BLaER1 (cell line): ENCODE results near the gene IFT80.
"Not testable (repeated sequence)": the region's sequence is repeated elsewhere in the genome, so short reads cannot be mapped to it uniquely, and the experiment has no call there.

Experiments used
- H3K27ac ChIP-seq: shearing (Covaris generic); formaldehyde crosslinking; 2 replicates; pipeline ENCODE4 v1.8.1; 2022
- H3K27me3 ChIP-seq: shearing (Covaris generic); formaldehyde crosslinking; 2 replicates; pipeline ENCODE4 v1.8.1; 2022
- H3K36me3 ChIP-seq: shearing (Covaris generic); formaldehyde crosslinking; 2 replicates; pipeline ENCODE4 v1.8.1; 2022
- H3K4me1 ChIP-seq: shearing (Covaris generic); formaldehyde crosslinking; 2 replicates; pipeline ENCODE4 v1.8.1; 2022
- H3K4me2 ChIP-seq: shearing (Covaris generic); formaldehyde crosslinking; 2 replicates; pipeline ENCODE4 v1.8.1; 2022
- H3K4me3 ChIP-seq: shearing (Covaris generic); formaldehyde crosslinking; 2 replicates; pipeline ENCODE4 v1.8.1; 2022
- H3K9ac ChIP-seq: shearing (Covaris generic); formaldehyde crosslinking; 2 replicates; pipeline ENCODE4 v1.8.1; 2022
- H3K9me3 ChIP-seq: shearing (Covaris generic); formaldehyde crosslinking; 2 replicates; pipeline ENCODE4 v1.8.1; 2022
- H4K20me1 ChIP-seq: shearing (Covaris generic); formaldehyde crosslinking; 2 replicates; pipeline ENCODE4 v1.8.1; 2022
- Cebpa-rat ChIP-seq: shearing (Covaris generic); IDR thresholded peaks from 2 replicates; pipeline ENCODE4 v1.8.1; 2022

Gene IFT80

DNA sequence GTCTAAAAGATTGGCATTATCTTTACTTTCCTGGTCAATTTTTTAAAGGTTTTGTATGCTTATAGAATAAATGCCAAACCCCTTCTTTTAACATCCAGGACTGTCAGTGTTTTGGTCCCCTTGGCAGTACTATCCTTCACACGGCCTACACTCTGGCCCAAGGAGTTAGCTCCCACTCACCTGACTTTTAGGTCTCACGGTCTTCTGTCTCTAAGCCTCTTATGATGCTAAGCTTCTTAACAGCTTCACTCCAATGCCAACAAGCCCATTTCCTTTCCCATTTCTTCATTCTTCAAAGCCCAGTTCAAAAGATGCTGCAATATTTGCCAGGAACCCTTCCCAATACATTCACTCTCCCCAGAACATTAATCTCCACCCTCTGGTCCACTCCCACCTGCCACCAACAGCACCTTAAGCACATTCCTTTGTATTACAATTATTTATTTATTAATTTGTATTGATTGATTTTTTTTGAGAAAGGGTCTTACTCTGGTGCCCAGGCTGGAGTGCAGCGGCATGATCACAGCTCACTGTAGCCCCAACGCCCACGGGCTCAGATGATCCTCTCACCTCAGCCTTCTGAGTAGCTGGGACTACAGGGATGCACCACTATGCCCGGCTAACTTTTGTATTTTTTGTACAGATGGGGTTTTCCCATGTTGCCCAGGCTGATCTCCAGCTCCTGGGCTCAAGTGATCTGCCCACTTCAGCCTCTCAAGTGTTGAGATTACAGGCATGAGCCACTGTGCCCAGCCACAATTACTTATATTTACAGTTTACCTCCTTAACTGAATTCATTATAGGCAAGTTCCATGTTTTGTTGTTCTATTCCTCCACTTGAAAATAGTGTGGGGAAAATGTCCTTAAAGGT, 27.8 kb downstream of the IFT80 start:
- no peak for TF ChIP-seq Cebpa-rat
- Histone ChIP-seq H4K20me1 (no peaks in the 10 kb centered on the region), H3K9ac (no peak overlapping the region), H3K4me1 (peaks cover 24% of the 10 kb centered on the region), H3K27ac (no peak overlapping the region), H3K4me2 (no peak overlapping the region), H3K4me3 (no peak overlapping the region), H3K36me3 (peaks cover 36% of the 10 kb centered on the region), H3K9me3 (no peaks in the 10 kb centered on the region), H3K27me3 (no peaks in the 10 kb centered on the region)

DNA sequence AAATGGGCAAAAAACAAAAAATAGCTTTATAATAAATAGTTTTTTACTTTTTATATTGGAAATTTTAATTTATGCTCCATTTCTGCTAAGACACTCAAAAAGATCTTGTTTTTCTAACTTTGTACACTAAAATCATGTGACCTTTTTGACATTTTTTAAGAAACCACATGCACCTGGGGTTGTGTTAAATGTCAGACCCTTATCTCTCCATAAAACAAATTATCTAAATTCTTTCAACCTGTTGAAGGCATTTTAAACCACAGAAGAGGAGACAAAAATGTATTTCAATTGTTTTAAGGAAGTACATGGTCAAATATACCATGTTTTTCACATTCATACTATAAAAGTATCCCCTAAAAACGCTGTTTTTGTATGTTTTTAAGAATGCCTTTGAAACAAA, 29.2 kb downstream of the IFT80 start:
- peak overlapping the region; percentile 16; the same call in 1 of the 2 replicates for H3K4me2 ChIP-seq
- H3K9me3 ChIP-seq = no peaks in the 10 kb centered on the region
- H3K27ac ChIP-seq = no peak overlapping the region
- H4K20me1 ChIP-seq = no peaks in the 10 kb centered on the region
- no peak overlapping the region for H3K4me3 ChIP-seq
- H3K27me3 ChIP-seq = no peaks in the 10 kb centered on the region
- H3K9ac ChIP-seq = no peak overlapping the region
- H3K4me1 ChIP-seq = peaks cover 24% of the 10 kb centered on the region
- H3K36me3 ChIP-seq = peaks cover 38% of the 10 kb centered on the region
- no peak for TF ChIP-seq Cebpa-rat

GRCh38 chr3:160368804-160369203, 30.2 kb downstream of the IFT80 start:
- Histone ChIP-seq H3K27me3 (no peaks in the 10 kb centered on the region), H3K4me2 (peak overlapping the region; percentile 37), H3K36me3 (peaks cover 32% of the 10 kb centered on the region), H4K20me1 (no peaks in the 10 kb centered on the region), H3K9me3 (no peaks in the 10 kb centered on the region), H3K27ac (no peak overlapping the region), H3K4me1 (peaks cover 24% of the 10 kb centered on the region), H3K9ac (no peak overlapping the region), H3K4me3 (no peak overlapping the region)
- no peak for TF ChIP-seq Cebpa-rat

- H3K9me3 ChIP-seq = no peaks in the 10 kb centered on the region
- H3K9ac ChIP-seq = no peak overlapping the region
- no peaks in the 10 kb centered on the region for H4K20me1 ChIP-seq
- no peaks in the 10 kb centered on the region for H3K27me3 ChIP-seq
- H3K36me3 ChIP-seq = peaks cover 14% of the 10 kb centered on the region; the same call in 1 of the 2 replicates
- no peak overlapping the region for H3K4me3 ChIP-seq
- TF ChIP-seq Cebpa-rat = no peak
- no peak overlapping the region for H3K27ac ChIP-seq
- H3K4me2 ChIP-seq = no peak overlapping the region
- peaks cover 24% of the 10 kb centered on the region for H3K4me1 ChIP-seq
Observed at GRCh38 chr3:160365869-160366522, 33.0 kb downstream of the IFT80 start.

DNA sequence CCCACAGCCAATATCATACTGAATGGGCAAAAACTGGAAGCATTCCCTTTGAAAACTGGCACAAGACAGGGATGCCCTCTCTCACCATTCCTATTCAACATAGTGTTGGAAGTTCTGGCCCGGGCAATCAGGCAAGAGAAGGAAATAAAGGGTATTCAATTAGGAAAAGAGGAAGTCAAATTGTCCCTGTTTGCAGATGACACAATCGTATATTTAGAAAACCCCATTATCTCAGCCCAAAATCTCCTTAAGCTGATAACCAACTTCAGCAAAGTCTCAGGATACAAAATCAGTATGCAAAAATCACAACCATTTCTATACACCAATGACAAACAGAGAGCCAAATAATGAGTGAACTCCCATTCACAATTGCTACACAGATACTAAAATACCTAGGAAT, 36.1 kb downstream of the IFT80 start:
- H3K4me1 ChIP-seq, H3K9ac ChIP-seq, H4K20me1 ChIP-seq, H3K4me2 ChIP-seq, H3K27ac ChIP-seq, H3K27me3 ChIP-seq, H3K9me3 ChIP-seq, H3K4me3 ChIP-seq: not testable (repeated sequence)
- peaks cover 20% of the 10 kb centered on the region; the same call in 1 of the 2 replicates for H3K36me3 ChIP-seq

GRCh38 chr3:160355826-160356225, 43.2 kb downstream of the IFT80 start:
- Histone ChIP-seq H3K36me3 (peaks cover 37% of the 10 kb centered on the region), H3K4me3 (no peak overlapping the region), H4K20me1 (no peaks in the 10 kb centered on the region), H3K4me1 (no peaks in the 10 kb centered on the region), H3K9me3 (no peaks in the 10 kb centered on the region), H3K27me3 (no peaks in the 10 kb centered on the region), H3K4me2 (no peak overlapping the region), H3K9ac (no peak overlapping the region), H3K27ac (no peak overlapping the region)
- no peak for TF ChIP-seq Cebpa-rat

DNA sequence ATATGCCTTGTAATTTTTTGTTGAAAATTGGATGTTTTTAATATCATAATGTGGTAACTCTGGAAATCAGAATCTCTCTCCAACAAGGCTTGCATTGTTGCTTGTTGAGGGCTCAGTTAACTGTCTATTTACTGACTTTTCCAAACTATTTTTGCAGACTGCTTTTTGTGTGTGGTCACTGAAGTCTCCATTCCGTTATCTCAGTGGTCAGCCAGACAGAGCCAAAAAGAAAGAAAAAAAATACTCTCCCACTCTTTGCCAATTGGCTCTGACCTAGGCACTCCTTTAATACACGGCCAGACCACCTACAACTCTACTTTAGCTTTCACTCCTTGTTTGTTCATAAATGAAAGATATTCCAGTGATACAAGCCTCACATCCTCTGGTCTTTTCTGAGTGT, 52.5 kb downstream of the IFT80 start:
- Histone ChIP-seq H3K4me1 (no peaks in the 10 kb centered on the region), H3K27me3 (no peaks in the 10 kb centered on the region), H3K36me3 (peaks cover 9% of the 10 kb centered on the region), H3K4me2 (no peak overlapping the region), H4K20me1 (no peaks in the 10 kb centered on the region), H3K9ac (no peak overlapping the region), H3K27ac (no peak overlapping the region), H3K9me3 (no peaks in the 10 kb centered on the region), H3K4me3 (no peak overlapping the region)
- no peak for TF ChIP-seq Cebpa-rat

DNA sequence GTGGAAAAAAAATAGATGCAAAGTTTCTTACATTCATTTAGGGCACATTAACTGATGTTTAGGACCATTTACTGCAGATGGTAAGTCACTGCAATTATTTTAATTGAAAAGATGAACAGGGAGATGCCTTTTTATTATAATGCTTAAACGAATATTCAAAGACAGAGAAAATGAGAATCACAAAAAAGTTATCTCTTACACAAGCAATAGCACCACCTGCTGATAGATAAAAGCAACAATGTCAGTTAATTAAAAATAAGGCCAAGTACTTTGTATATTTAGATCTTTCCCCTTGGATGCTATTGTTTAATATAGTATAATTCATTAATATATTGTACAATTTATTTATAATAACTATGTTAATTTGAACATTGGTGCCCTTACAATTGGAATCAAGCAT, 55.9 kb downstream of the IFT80 start:
- no peak overlapping the region for H3K27ac ChIP-seq
- no peaks in the 10 kb centered on the region for H4K20me1 ChIP-seq
- H3K4me2 ChIP-seq = no peak overlapping the region
- H3K4me3 ChIP-seq = no peak overlapping the region
- peaks cover 4% of the 10 kb centered on the region for H3K9me3 ChIP-seq
- TF ChIP-seq Cebpa-rat = no peak
- no peak overlapping the region for H3K9ac ChIP-seq
- peaks cover 4% of the 10 kb centered on the region; the same call in 1 of the 2 replicates for H3K36me3 ChIP-seq
- no peaks in the 10 kb centered on the region for H3K4me1 ChIP-seq
- H3K27me3 ChIP-seq = no peaks in the 10 kb centered on the region

GRCh38 chr3:160340351-160340750, 58.7 kb downstream of the IFT80 start:
- H3K27me3 ChIP-seq = no peaks in the 10 kb centered on the region
- no peak overlapping the region for H3K27ac ChIP-seq
- H3K36me3 ChIP-seq = no peaks in the 10 kb centered on the region
- no peak overlapping the region for H3K9ac ChIP-seq
- no peak for TF ChIP-seq Cebpa-rat
- H3K4me3 ChIP-seq = no peak overlapping the region
- no peak overlapping the region for H3K4me2 ChIP-seq
- no peaks in the 10 kb centered on the region for H3K4me1 ChIP-seq
- H4K20me1 ChIP-seq = no peaks in the 10 kb centered on the region
- peaks cover 7% of the 10 kb centered on the region for H3K9me3 ChIP-seq
